ENCODE data around the gene PTPRN.

Gene PTPRN

GRCh38 chr2:219302412-219302968 lies 6.7 kb downstream of the PTPRN start:
- Histone ChIP-seq H3K9me2 (ENCODE audit: low read depth, low read length) (no peaks in the 10 kb centered on the region), H3F3A (ENCODE audit: insufficient read depth, low read length) (no peaks in the 10 kb centered on the region), H3K27ac (ENCODE audit: low read depth, low read length, poor library complexity, severe bottlenecking) (no peak overlapping the region), H3K36me3 (ENCODE audit: insufficient read depth, low read length) (no peaks in the 10 kb centered on the region), H3K27me3 (ENCODE audit: insufficient read depth, low read length) (0 out of 2 replicates have a peak, but pooled peaks cover 3% of the 10 kb centered on the region), H3K4me3 (ENCODE audit: low read depth, low read length, poor library complexity, severe bottlenecking) (no peak overlapping the region), H3K4me2 (ENCODE audit: low read length) (no peak overlapping the region), H4K20me1 (ENCODE audit: insufficient read depth, low read length) (no peaks in the 10 kb centered on the region), H3K9me3 (ENCODE audit: low read length) (no peaks in the 10 kb centered on the region), H3K4me1 (ENCODE audit: insufficient read depth, low read length, severe bottlenecking) (peaks cover 3% of the 10 kb centered on the region), H2AFZ (ENCODE audit: low read length) (no peak overlapping the region), H3K79me2 (ENCODE audit: insufficient read depth, low read length) (no peaks in the 10 kb centered on the region), H3K9ac (ENCODE audit: low read length) (no peak overlapping the region)
- TF ChIP-seq, protein P1, sequence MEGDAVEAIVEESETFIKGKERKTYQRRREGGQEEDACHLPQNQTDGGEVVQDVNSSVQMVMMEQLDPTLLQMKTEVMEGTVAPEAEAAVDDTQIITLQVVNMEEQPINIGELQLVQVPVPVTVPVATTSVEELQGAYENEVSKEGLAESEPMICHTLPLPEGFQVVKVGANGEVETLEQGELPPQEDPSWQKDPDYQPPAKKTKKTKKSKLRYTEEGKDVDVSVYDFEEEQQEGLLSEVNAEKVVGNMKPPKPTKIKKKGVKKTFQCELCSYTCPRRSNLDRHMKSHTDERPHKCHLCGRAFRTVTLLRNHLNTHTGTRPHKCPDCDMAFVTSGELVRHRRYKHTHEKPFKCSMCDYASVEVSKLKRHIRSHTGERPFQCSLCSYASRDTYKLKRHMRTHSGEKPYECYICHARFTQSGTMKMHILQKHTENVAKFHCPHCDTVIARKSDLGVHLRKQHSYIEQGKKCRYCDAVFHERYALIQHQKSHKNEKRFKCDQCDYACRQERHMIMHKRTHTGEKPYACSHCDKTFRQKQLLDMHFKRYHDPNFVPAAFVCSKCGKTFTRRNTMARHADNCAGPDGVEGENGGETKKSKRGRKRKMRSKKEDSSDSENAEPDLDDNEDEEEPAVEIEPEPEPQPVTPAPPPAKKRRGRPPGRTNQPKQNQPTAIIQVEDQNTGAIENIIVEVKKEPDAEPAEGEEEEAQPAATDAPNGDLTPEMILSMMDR (IDR thresholded peaks at IDR 0.05; ENCODE audit: low read length), result no peak
- TF ChIP-seq EZH2 (IDR thresholded peaks at IDR 0.05; ENCODE audit: borderline replicate concordance, low read length), result no peak

DNA sequence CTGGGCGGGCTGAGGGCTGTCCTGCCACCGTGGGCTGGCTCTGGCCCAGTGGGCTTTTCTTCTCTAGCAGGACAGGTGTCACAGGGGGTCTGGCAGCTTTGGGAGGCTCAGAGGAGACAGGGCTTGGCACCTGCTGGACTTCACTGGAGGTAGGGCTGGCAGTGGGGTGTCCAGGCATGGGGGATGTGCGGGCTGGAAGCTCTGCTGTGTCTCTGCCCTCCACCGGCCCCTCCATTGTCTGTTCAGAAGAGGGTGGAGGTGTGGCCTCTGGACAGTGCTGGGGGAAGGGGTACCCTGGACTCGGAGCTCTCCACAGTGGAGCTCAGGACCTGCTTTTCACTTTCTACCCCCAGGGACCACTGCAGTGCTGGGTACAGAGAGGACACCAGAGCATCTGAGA lies 9.2 kb downstream of the PTPRN start:
- TF ChIP-seq EZH2 (IDR thresholded peaks at IDR 0.05; ENCODE audit: borderline replicate concordance, low read length), result no peak
- TF ChIP-seq, protein P1 (IDR thresholded peaks at IDR 0.05; ENCODE audit: low read length), result no peak
- H3K4me1 ChIP-seq (ENCODE audit: insufficient read depth, low read length, severe bottlenecking), result peaks cover 9% of the 10 kb centered on the region
- no peak overlapping the region for H3K27ac ChIP-seq (ENCODE audit: low read depth, low read length, poor library complexity, severe bottlenecking)
- H3K27me3 ChIP-seq (ENCODE audit: insufficient read depth, low read length), result peaks cover 3% of the 10 kb centered on the region; the same call in 1 of the 2 replicates
- no peaks in the 10 kb centered on the region for H4K20me1 ChIP-seq (ENCODE audit: insufficient read depth, low read length)
- H3K9me3 ChIP-seq (ENCODE audit: low read length), result no peaks in the 10 kb centered on the region
- no peak overlapping the region for H3K4me2 ChIP-seq (ENCODE audit: low read length)
- no peaks in the 10 kb centered on the region for H3F3A ChIP-seq (ENCODE audit: insufficient read depth, low read length)
- no peak overlapping the region for H3K4me3 ChIP-seq (ENCODE audit: low read depth, low read length, poor library complexity, severe bottlenecking)
- H2AFZ ChIP-seq (ENCODE audit: low read length), result no peak overlapping the region
- H3K36me3 ChIP-seq (ENCODE audit: insufficient read depth, low read length), result no peaks in the 10 kb centered on the region
- H3K79me2 ChIP-seq (ENCODE audit: insufficient read depth, low read length), result no peaks in the 10 kb centered on the region
- H3K9ac ChIP-seq (ENCODE audit: low read length), result no peak overlapping the region
- H3K9me2 ChIP-seq (ENCODE audit: low read depth, low read length), result no peaks in the 10 kb centered on the region

- Histone ChIP-seq H3K36me3 (ENCODE audit: insufficient read depth, low read length) (no peaks in the 10 kb centered on the region), H3K9me3 (ENCODE audit: low read length) (no peaks in the 10 kb centered on the region), H4K20me1 (ENCODE audit: insufficient read depth, low read length) (no peaks in the 10 kb centered on the region), H3K79me2 (ENCODE audit: insufficient read depth, low read length) (no peaks in the 10 kb centered on the region), H3K4me1 (ENCODE audit: insufficient read depth, low read length, severe bottlenecking) (peaks cover 13% of the 10 kb centered on the region), H3K27ac (ENCODE audit: low read depth, low read length, poor library complexity, severe bottlenecking) (no peak overlapping the region), H3K4me2 (ENCODE audit: low read length) (no peak overlapping the region), H3K4me3 (ENCODE audit: low read depth, low read length, poor library complexity, severe bottlenecking) (no peak overlapping the region), H3F3A (ENCODE audit: insufficient read depth, low read length) (no peaks in the 10 kb centered on the region), H2AFZ (ENCODE audit: low read length) (no peak overlapping the region), H3K27me3 (ENCODE audit: insufficient read depth, low read length) (peaks cover 3% of the 10 kb centered on the region; the same call in 1 of the 2 replicates), H3K9me2 (ENCODE audit: low read depth, low read length) (no peaks in the 10 kb centered on the region), H3K9ac (ENCODE audit: low read length) (no peak overlapping the region)
- TF ChIP-seq, protein P1 (IDR thresholded peaks at IDR 0.05; ENCODE audit: low read length), result no peak
- TF ChIP-seq EZH2 (IDR thresholded peaks at IDR 0.05; ENCODE audit: borderline replicate concordance, low read length), result no peak
Measured at GRCh38 chr2:219299372-219299760, 9.8 kb downstream of the PTPRN start.
